Smooth muscle cell (in vitro differentiated cells): ENCODE results near the gene ENTPD8. TPM values are rescaled to one million over a fixed set of nuclear protein-coding genes. Genes with fewer than 3 reads are reported as not detected.

Source experiments
- DNase-seq: peaks from one replicate; lab custom pipeline; 2025; ENCODE audit not compliant: unreplicated experiment; lab: John Stamatoyannopoulos, UW
- H2AFZ ChIP-seq: fragments of 200-600 bp; sonication (generic); 2 replicates; pipeline ENCODE4 v1.6.0; 2016; ENCODE audit warnings: antibody characterized with exemption, low read depth, mild to moderate bottlenecking
- H3F3A ChIP-seq: fragments of 200-600 bp; sonication (generic); 2 replicates; pipeline ENCODE4 v1.6.0; 2017; ENCODE audit warnings: antibody characterized with exemption, low read depth
- H3K27ac ChIP-seq: fragments of 200-600 bp; sonication (generic); 2 replicates; pipeline ENCODE4 v1.5.1; 2016; ENCODE audit warnings: low read depth, mild to moderate bottlenecking
- H3K27me3 ChIP-seq: fragments of 200-600 bp; sonication (generic); 2 replicates; pipeline ENCODE4 v1.6.1; 2016; ENCODE audit warnings: low read depth, mild to moderate bottlenecking
- H3K36me3 ChIP-seq: fragments of 200-600 bp; sonication (generic); 2 replicates; pipeline ENCODE4 v1.5.1; 2016; ENCODE audit warnings: low read depth
- H3K4me1 ChIP-seq: fragments of 200-600 bp; sonication (generic); 2 replicates; pipeline ENCODE4 v1.5.1; 2016; ENCODE audit warnings: low read depth
- H3K4me2 ChIP-seq: fragments of 200-600 bp; sonication (generic); 2 replicates; pipeline ENCODE4 v1.6.0; 2016; ENCODE audit warnings: mild to moderate bottlenecking
- H3K4me3 ChIP-seq: fragments of 200-600 bp; sonication (generic); 2 replicates; pipeline ENCODE4 v1.5.1; 2016; ENCODE audit warnings: mild to moderate bottlenecking
- H3K79me2 ChIP-seq: fragments of 200-600 bp; sonication (generic); 2 replicates; pipeline ENCODE4 v1.6.0; 2016; ENCODE audit warnings: low read depth, mild to moderate bottlenecking
- H3K9ac ChIP-seq: fragments of 200-600 bp; sonication (generic); 2 replicates; pipeline ENCODE4 v1.6.0; 2016; ENCODE audit warnings: low read depth
- H3K9me3 ChIP-seq: fragments of 200-600 bp; sonication (generic); replicated peaks from 2 replicates; pipeline ENCODE4 v1.5.1; 2016; ENCODE audit warnings: low read depth
- H4K20me1 ChIP-seq: fragments of 200-600 bp; sonication (generic); 2 replicates; pipeline ENCODE4 v1.6.0; 2016; ENCODE audit warnings: low read depth
- WGBS: methylation state at CpG from one replicate; pipeline ENCODE4 v1.1.7; 2016; ENCODE audit warnings: low lambda C conversion rate; 5-methylcytosine and 5-hydroxymethylcytosine counted together
- polyA plus RNA-seq: library from polyadenylated mRNA; unstranded; fragments of >200 nt; fragmentation: Nextera tagmentation; extraction: Ambion mirVana; gene quantifications from 2 replicates; pipeline ENCODE4 v1.2.1, GENCODE V29; 2016
- total RNA-seq: library from RNA; depleted of rRNA; stranded (reverse); fragments of >200 nt; gene quantifications from 2 replicates; pipeline ENCODE4 v1.2.3, GENCODE V29; 2014
- TF ChIP-seq, protein P1 (sequence below): fragments of 200-600 bp; sonication (generic); IDR thresholded peaks from 2 replicates; pipeline ENCODE4 v1.5.1; 2017; ENCODE audit warnings: borderline replicate concordance, mild to moderate bottlenecking, antibody characterized with exemption; ENCODE audit not compliant: insufficient read depth, poor library complexity, severe bottlenecking

ENTPD8 gene
- total and polyA plus RNA-seq, 2 experiments from 2014 or later, result not detected

DNA sequence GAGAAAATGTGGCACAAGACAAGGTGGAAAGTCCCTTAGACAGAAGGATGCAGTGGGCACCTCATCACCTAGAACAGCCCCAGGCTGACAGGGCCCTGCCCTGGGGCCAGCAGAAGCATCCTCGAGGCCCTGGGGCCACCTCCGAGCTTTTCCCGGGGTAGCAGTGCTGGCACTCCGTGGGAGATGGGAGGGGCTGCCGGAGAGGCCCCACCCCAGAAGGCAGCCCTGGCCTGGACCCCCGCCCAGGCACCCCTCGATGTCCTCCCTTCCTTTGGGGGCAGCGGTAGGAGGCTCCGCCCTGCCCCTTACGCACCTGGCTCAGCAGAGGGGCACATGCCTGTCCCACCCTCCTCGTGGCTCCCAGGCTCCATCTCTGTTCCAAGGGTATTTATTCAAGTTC is 35.7 kb upstream of the ENTPD8 start:
- TF ChIP-seq, protein P1, sequence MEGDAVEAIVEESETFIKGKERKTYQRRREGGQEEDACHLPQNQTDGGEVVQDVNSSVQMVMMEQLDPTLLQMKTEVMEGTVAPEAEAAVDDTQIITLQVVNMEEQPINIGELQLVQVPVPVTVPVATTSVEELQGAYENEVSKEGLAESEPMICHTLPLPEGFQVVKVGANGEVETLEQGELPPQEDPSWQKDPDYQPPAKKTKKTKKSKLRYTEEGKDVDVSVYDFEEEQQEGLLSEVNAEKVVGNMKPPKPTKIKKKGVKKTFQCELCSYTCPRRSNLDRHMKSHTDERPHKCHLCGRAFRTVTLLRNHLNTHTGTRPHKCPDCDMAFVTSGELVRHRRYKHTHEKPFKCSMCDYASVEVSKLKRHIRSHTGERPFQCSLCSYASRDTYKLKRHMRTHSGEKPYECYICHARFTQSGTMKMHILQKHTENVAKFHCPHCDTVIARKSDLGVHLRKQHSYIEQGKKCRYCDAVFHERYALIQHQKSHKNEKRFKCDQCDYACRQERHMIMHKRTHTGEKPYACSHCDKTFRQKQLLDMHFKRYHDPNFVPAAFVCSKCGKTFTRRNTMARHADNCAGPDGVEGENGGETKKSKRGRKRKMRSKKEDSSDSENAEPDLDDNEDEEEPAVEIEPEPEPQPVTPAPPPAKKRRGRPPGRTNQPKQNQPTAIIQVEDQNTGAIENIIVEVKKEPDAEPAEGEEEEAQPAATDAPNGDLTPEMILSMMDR, result no peak
- Histone ChIP-seq H3K4me2 (no peak overlapping the region), H3K27ac (no peak overlapping the region), H3K36me3 (no peaks in the 10 kb centered on the region), H3K79me2 (no peaks in the 10 kb centered on the region), H3F3A (no peaks in the 10 kb centered on the region), H2AFZ (no peak overlapping the region), H3K27me3 (no peaks in the 10 kb centered on the region), H3K9ac (no peak overlapping the region), H3K9me3 (peaks cover 4% of the 10 kb centered on the region), H3K4me1 (no peaks in the 10 kb centered on the region), H3K4me3 (no peak overlapping the region), H4K20me1 (no peaks in the 10 kb centered on the region)
- 92% methylated on average over 11 of the region's 11 CpGs for WGBS
- DNase-seq, result no peak

DNA sequence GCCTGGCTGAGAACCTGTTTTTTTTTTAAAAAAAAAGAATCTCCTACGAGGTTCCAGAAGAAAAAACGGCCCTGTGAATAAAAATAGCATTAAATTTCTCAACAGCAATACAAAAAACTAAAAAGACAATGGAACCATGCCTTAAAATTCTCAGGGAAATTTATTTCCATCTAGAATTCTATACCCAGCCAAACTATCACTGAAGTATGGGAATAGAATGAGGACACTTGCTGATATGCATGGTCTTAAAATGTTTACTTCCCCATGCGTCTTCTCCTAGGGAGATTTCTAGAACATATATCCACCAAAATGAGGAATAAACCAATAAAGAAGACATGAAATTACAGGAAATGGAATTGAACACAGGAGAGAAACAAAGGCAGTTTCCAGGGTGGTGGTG is 34.5 kb upstream of the ENTPD8 start:
- no peaks in the 10 kb centered on the region for H3K4me1 ChIP-seq
- TF ChIP-seq, protein P1, result no peak
- no peak overlapping the region for H3K4me3 ChIP-seq
- no peak overlapping the region for H3K9ac ChIP-seq
- no peak overlapping the region for H2AFZ ChIP-seq
- no peaks in the 10 kb centered on the region for H3F3A ChIP-seq
- no peaks in the 10 kb centered on the region for H3K79me2 ChIP-seq
- H3K27ac ChIP-seq, result no peak overlapping the region
- no peak overlapping the region for H3K4me2 ChIP-seq
- no peaks in the 10 kb centered on the region for H3K27me3 ChIP-seq
- WGBS, result 81% methylated on average over 3 of the region's 3 CpGs
- no peaks in the 10 kb centered on the region for H3K36me3 ChIP-seq
- no peaks in the 10 kb centered on the region for H4K20me1 ChIP-seq
- no peak for DNase-seq
- peaks cover 4% of the 10 kb centered on the region for H3K9me3 ChIP-seq

DNA sequence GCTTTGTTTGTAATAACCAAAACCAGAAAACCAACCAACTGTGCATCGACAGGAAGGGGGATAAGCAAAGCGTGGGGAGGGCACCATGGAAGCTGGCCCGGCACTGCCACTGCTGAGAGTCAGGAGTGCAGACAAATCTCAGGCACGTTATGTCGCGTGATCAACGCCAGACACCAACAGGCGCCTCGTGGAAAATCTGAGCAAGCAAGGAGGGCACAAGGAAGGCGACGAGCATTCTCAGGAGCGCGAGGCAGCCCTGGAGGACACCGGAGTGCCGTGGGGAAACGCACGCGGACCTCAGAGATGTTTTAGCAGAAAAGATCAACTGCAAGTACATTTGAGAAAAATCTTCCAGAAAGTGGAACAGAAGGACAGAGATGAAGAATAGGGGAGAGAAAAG is 33.1 kb upstream of the ENTPD8 start:
- H3K27me3 ChIP-seq, result no peaks in the 10 kb centered on the region
- H3K27ac ChIP-seq, result no peak overlapping the region
- H3K79me2 ChIP-seq, result no peaks in the 10 kb centered on the region
- WGBS, result 96% methylated on average over 18 of the region's 18 CpGs
- no peaks in the 10 kb centered on the region for H4K20me1 ChIP-seq
- TF ChIP-seq, protein P1, result no peak
- no peak for DNase-seq
- no peak overlapping the region for H3K4me2 ChIP-seq
- H3K4me1 ChIP-seq, result no peaks in the 10 kb centered on the region
- no peak overlapping the region for H3K9ac ChIP-seq
- H2AFZ ChIP-seq, result no peak overlapping the region
- H3K9me3 ChIP-seq, result peaks cover 4% of the 10 kb centered on the region
- H3K36me3 ChIP-seq, result no peaks in the 10 kb centered on the region
- no peak overlapping the region for H3K4me3 ChIP-seq
- H3F3A ChIP-seq, result no peaks in the 10 kb centered on the region

DNA sequence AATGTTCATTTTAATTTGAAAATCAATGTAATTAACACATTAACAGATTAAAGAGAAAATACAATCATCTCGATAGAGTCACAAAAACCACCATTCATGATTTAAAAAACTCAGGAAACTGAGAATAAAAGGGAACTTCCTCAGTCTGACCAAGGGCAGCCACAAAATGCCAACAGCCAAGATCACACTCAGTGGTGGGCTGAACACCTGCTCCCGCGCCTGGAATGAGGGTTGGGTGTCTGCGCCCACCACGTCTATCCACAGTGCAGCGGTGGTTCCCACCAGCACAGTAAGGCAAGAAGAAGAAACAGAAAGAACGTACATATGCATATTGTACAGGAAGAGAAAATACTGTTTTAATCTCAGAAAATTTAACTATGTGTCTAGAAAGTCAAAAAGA is 29.6 kb upstream of the ENTPD8 start:
- peaks cover 2% of the 10 kb centered on the region for H3K9me3 ChIP-seq
- no peaks in the 10 kb centered on the region for H3K79me2 ChIP-seq
- H3K27me3 ChIP-seq, result no peaks in the 10 kb centered on the region
- no peaks in the 10 kb centered on the region for H3K4me1 ChIP-seq
- H3K27ac ChIP-seq, result no peak overlapping the region
- no peak overlapping the region for H3K9ac ChIP-seq
- no peaks in the 10 kb centered on the region for H3K36me3 ChIP-seq
- no peak overlapping the region for H3K4me3 ChIP-seq
- H3K4me2 ChIP-seq, result no peak overlapping the region
- H4K20me1 ChIP-seq, result no peaks in the 10 kb centered on the region
- H2AFZ ChIP-seq, result no peak overlapping the region
- H3F3A ChIP-seq, result no peaks in the 10 kb centered on the region
- no peak for DNase-seq
- 93% methylated on average over 7 of the region's 7 CpGs for WGBS
- TF ChIP-seq, protein P1, result no peak
